ENCODE measurements around the gene SEMA6A. TPM values are rescaled to one million over a fixed set of nuclear protein-coding genes. Genes with fewer than 3 reads are reported as not detected.

SEMA6A gene
- total RNA-seq, 1 donor from 2014 or later, result 0.23 TPM

DNA sequence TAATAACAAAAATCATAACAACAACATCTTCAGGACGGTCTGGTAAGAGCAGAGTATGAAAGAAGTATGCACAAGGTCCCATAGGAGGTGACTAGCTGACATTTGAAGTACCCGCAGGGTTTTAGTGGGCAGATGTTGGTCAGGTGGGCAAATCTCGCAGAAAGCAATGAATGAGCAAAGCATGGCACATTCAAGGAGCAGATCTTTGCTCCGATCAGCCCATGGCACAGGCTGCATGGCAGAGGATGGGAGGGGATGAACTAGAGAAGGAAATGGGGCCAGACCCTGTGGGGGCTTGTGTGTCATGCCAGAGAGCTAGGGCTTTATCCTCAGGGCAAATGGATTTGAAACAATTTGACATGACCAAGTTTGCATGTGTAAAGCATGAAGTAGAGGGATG, 90.0 kb downstream of the SEMA6A start:
- H3K4me3 Mint-ChIP-seq, result no peak overlapping the region

DNA sequence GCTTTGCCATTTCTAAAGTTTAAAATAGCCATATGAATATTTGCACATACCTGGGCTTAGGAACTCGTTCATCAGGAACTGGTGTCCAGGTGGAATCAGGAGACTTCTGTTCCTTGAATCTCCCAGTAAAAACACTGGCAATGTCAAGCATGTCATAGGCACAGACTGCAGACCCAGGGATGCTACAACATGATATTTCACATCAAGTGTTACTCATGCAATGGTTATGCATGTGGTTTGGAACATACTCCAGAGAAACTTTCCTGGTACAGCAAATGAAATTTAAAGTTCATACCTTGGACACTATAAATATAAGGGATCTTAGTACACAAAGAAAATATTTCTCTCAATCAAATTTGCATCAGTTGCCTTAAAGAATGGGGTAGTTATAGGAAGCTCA, 92.2 kb downstream of the SEMA6A start:
- intact Hi-C loops (cut with micrococcal nuclease), result no loop called here
- Mint-ChIP-seq H3K27ac (no peak overlapping the region), H3K4me1 (ENCODE audit: low read depth) (no peaks in the 10 kb centered on the region)

More for the DNA sequence above, 90.0 kb downstream of the SEMA6A start:
- H3K27ac Mint-ChIP-seq, result no peak overlapping the region
- no peaks in the 10 kb centered on the region for H3K9me3 Mint-ChIP-seq
- no peaks in the 10 kb centered on the region for H3K4me1 Mint-ChIP-seq (ENCODE audit: low read depth)
- no peaks in the 10 kb centered on the region for H3K27me3 Mint-ChIP-seq (ENCODE audit: insufficient read depth)
- no peaks in the 10 kb centered on the region for H3K36me3 Mint-ChIP-seq (ENCODE audit: low read depth)
- intact Hi-C loops (cut with micrococcal nuclease), result no loop called here
- no peak for DNase-seq (ENCODE audit: low spot score)

DNA sequence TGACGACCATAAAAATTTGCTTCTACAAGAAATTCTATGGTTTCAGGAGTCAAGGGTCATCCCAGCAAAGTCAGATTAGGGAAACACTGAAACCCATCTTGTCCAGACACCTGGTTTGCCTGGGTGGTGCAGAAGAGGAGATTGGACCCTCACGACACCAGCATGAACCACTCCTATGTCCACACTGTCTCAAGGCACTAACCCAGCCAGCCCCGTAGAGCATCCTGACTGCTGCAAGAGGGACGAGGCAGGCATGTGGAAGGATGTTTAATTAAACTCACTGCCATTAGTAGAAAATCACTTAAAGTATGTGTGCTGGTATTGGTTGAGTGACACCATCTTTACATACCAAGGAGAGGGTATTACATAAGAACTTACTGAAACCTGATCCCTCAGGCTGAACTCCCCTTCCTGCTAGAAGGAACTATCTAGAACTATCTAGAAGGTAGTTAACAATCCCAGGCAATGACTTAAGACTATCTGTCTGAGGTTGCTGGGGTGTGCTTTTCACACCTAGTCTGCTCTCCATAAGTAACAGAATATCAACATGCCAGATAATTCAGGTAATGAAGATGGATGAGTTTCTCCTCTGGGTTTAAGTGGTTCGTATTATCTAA, 93.6 kb downstream of the SEMA6A start:
- no peak for DNase-seq (ENCODE audit: low spot score)
- Mint-ChIP-seq H3K27me3 (ENCODE audit: insufficient read depth) (no peaks in the 10 kb centered on the region), H3K4me3 (no peak overlapping the region), H3K27ac (no peak overlapping the region), H3K36me3 (ENCODE audit: low read depth) (no peaks in the 10 kb centered on the region), H3K4me1 (ENCODE audit: low read depth) (no peaks in the 10 kb centered on the region), H3K9me3 (peaks cover 12% of the 10 kb centered on the region)
- intact Hi-C loops (cut with micrococcal nuclease), result no loop called here

More for the DNA sequence above, 92.2 kb downstream of the SEMA6A start:
- no peak overlapping the region for H3K4me3 Mint-ChIP-seq
- H3K36me3 Mint-ChIP-seq (ENCODE audit: low read depth), result no peaks in the 10 kb centered on the region
- H3K27me3 Mint-ChIP-seq (ENCODE audit: insufficient read depth), result no peaks in the 10 kb centered on the region
- DNase-seq (ENCODE audit: low spot score), result no peak
- H3K9me3 Mint-ChIP-seq, result peaks cover 7% of the 10 kb centered on the region

DNA sequence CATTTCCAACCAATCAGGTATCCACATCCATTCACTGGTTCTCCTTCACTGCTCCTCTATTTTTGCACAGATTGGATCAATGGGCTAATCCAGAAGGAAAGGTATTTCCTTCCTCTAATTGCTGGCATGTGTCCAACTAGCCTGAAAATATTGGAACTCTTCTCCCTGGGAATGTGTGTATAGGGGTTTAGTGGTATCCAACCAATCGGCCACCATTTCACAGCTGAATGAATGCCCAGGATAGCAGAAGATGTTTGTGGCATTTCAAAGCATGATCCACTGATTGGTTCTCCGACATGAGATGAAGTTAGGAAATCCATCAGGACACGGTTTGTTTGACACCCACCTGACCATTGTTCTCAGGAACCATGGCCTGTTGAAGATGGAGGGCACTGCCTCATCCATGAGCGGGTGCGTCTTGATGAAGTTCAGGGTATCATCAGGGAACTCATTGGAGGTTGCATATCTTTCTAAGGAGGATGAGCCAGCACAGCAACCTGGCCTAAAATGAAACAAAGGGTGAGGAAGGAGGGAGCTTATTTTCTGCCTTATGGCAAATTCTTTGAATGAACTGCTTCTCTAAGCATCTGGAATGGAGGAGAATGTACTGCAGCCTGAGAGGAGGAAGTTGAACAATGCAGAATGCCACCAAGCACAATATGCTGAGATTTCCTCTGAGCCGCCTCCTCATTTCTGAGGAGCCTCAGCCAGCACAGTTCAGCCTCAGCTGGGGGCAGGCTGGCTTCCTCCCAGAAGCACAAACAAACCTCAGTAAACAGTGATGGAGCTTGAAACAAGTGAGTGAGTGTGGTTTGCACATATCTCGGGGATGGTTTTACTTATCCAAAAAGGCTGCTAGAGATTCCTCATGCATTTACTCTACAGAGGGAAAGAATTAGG, 94.6 kb downstream of the SEMA6A start:
- Mint-ChIP-seq H3K4me1 (ENCODE audit: low read depth) (no peaks in the 10 kb centered on the region), H3K27me3 (ENCODE audit: insufficient read depth) (no peaks in the 10 kb centered on the region), H3K27ac (no peak overlapping the region), H3K9me3 (peaks cover 12% of the 10 kb centered on the region), H3K4me3 (no peak overlapping the region), H3K36me3 (ENCODE audit: low read depth) (no peaks in the 10 kb centered on the region)
- intact Hi-C loops (cut with micrococcal nuclease), result no loop called here
- no peak for DNase-seq (ENCODE audit: low spot score)

DNA sequence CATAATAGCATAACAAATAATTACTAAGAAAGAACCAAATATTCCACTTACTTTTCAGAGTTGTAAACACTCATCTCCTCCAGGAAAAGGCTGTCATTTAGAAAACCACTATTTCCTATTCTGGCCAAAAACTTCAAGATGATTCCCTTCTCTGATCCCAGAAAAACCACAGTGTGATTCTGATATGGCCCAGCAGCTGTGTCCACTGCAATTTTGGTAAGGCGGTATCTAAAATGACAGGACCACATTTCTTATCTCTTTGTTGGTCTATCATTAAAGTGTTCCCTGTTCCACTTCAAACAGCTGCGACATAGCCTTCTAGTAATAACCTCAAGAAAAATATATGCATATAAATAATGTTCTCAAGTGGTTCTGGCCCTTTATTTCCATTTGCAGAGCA, 96.1 kb downstream of the SEMA6A start:
- Mint-ChIP-seq H3K4me1 (ENCODE audit: low read depth) (no peaks in the 10 kb centered on the region), H3K9me3 (peaks cover 12% of the 10 kb centered on the region), H3K27ac (no peak overlapping the region), H3K4me3 (no peak overlapping the region), H3K36me3 (ENCODE audit: low read depth) (no peaks in the 10 kb centered on the region), H3K27me3 (ENCODE audit: insufficient read depth) (no peaks in the 10 kb centered on the region)
- DNase-seq (ENCODE audit: low spot score), result no peak
- intact Hi-C loops (cut with micrococcal nuclease), result no loop called here

DNA sequence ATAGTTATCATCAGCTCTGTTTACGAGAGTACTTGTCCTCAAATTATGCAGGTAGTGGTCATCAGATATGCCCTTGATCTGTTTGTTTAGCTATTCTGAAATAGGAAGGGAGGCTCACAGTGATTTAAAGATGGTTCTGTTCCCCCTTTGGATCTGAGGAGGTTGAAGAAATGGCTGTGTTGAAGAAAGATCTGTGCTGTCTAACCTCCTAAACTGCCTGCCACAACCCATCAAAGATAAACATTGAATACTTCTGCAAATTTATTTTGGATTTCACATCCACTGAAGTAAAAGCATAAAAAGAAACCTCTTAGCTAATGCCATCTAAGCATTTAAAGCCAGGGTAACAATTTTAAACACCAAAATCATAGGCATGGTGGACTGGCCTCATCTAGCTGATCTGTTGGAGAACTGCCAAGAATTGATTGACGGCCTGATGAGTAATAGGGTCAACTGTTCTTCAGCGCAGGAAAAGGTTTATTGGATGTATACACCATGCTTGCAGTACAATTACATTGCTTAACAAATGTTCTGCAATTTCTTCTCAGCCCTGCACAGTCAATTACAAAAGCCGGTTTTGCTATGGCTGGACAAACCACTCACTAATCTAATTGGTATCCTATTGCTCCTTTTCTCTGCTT, 97.6 kb downstream of the SEMA6A start:
- Mint-ChIP-seq H3K27ac (no peak overlapping the region), H3K9me3 (peaks cover 12% of the 10 kb centered on the region), H3K4me3 (no peak overlapping the region), H3K36me3 (ENCODE audit: low read depth) (no peaks in the 10 kb centered on the region), H3K27me3 (ENCODE audit: insufficient read depth) (no peaks in the 10 kb centered on the region), H3K4me1 (ENCODE audit: low read depth) (no peaks in the 10 kb centered on the region)
- intact Hi-C loops (cut with micrococcal nuclease), result no loop called here
- no peak for DNase-seq (ENCODE audit: low spot score)

DNA sequence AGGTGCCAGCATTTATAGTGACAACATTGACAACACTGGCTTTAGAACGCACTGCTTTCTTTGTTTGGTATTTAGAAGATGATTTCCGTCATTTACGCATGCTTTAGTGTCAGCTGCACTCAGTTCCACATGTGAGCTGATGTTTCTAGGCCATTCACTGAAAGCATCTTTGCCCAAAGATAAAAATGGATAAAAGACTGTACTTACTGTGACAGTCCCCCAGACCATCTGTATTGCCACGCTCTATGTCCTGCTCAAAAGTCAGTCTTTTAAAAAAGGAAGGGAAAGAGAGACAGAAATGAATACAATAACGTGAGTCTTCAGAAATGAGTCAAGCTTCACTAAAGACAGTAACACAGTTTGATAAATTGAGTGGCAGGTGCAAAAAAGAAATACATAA, 99.3 kb downstream of the SEMA6A start:
- H3K4me1 Mint-ChIP-seq (ENCODE audit: low read depth), result no peaks in the 10 kb centered on the region
- H3K4me3 Mint-ChIP-seq, result no peak overlapping the region
- no peak for DNase-seq (ENCODE audit: low spot score)
- peaks cover 12% of the 10 kb centered on the region for H3K9me3 Mint-ChIP-seq
- no peaks in the 10 kb centered on the region for H3K27me3 Mint-ChIP-seq (ENCODE audit: insufficient read depth)
- intact Hi-C loops (cut with micrococcal nuclease), result no loop called here
- no peaks in the 10 kb centered on the region for H3K36me3 Mint-ChIP-seq (ENCODE audit: low read depth)
- no peak overlapping the region for H3K27ac Mint-ChIP-seq

DNA sequence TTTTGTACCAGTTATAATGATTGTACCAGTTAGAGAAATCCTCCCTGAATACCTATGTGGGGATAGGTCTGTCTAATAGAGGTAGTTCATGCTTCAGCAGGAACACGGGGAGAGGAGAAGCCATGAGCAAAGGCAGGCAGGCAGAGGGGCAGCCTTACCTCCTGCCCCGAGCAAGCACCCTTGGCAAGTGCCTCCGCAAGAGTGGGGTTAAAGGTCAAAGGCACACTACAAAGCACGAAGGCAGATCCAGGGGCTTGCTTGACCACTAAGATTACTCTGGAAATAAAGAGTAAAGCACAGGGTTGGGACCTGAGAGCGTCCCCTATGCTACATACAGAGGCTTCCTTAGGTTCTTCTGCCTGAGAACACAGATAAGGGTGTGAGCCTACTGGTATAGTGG, 100.9 kb downstream of the SEMA6A start:
- Mint-ChIP-seq H3K4me1 (ENCODE audit: low read depth) (no peaks in the 10 kb centered on the region), H3K36me3 (ENCODE audit: low read depth) (no peaks in the 10 kb centered on the region), H3K27me3 (ENCODE audit: insufficient read depth) (no peaks in the 10 kb centered on the region), H3K4me3 (no peak overlapping the region), H3K27ac (no peak overlapping the region), H3K9me3 (peaks cover 12% of the 10 kb centered on the region)
- no peak for DNase-seq (ENCODE audit: low spot score)
- intact Hi-C loops (cut with micrococcal nuclease), result no loop called here

DNA sequence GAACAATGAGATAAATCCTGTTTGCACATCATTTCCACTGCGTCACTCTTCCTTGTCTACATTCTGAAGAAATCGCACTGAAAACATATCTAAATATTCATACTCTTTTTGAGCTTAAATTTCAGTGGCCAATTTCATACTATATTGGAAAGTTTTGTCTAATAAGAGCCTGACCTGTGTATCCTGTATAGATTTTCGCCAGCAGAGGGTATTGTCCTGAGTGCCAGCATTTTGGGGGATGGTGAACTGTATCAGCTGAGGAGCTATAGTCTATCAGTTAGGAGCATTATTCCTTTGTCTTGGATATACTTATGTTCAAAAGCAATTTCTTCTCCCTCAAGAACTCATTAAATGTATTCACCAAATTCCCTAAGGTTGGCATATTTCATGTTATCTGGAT, 102.3 kb downstream of the SEMA6A start:
- Mint-ChIP-seq H3K4me1 (ENCODE audit: low read depth) (no peaks in the 10 kb centered on the region), H3K36me3 (ENCODE audit: low read depth) (no peaks in the 10 kb centered on the region), H3K27ac (no peak overlapping the region), H3K9me3 (peaks cover 5% of the 10 kb centered on the region), H3K4me3 (no peak overlapping the region), H3K27me3 (ENCODE audit: insufficient read depth) (no peaks in the 10 kb centered on the region)
- intact Hi-C loops (cut with micrococcal nuclease), result no loop called here
- DNase-seq (ENCODE audit: low spot score), result no peak

DNA sequence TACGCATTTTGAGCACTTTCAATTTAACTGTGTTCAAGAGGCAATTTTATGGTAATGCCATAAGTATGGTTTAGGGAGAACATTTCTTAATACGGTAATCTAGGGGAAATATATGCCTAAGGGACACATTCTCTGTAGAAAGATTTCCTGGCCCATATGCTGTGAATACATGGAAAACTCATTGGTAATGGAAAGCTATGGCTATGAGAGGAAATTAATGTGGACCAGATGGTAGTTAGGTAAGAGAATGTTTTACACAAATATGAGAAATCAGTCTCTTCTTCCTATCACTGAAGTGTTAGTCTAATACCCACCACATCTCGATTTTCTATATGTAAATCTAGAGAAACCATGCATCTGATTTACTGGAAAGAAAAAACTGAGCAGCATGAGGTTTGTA, 105.0 kb downstream of the SEMA6A start:
- Mint-ChIP-seq H3K27me3 (ENCODE audit: insufficient read depth) (no peaks in the 10 kb centered on the region), H3K9me3 (no peaks in the 10 kb centered on the region), H3K36me3 (ENCODE audit: low read depth) (no peaks in the 10 kb centered on the region), H3K4me1 (ENCODE audit: low read depth) (peaks cover 5% of the 10 kb centered on the region), H3K27ac (no peak overlapping the region), H3K4me3 (no peak overlapping the region)
- intact Hi-C loops (cut with micrococcal nuclease), result no loop called here
- no peak for DNase-seq (ENCODE audit: low spot score)

DNA sequence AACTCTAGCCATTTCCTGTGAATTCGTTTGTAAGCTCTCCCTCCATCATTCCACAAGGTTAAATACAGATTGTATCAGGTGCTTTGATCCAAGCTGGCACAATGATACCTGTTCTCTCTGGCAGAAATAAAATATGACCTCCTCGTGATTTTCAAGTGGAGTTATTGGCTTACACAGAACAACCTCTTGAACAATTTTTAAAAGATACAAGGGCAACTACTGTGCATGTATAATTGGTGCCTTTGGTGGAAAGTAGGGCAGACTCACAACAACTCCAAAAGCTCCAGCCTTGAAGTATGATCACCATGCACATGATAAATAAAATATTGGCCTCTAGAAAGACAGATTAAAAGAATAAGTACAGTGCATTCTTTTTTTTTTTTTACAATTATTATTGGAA, 106.0 kb downstream of the SEMA6A start:
- H3K27me3 Mint-ChIP-seq (ENCODE audit: insufficient read depth), result no peaks in the 10 kb centered on the region
- intact Hi-C loops (cut with micrococcal nuclease), result no loop called here
- peaks cover 5% of the 10 kb centered on the region for H3K4me1 Mint-ChIP-seq (ENCODE audit: low read depth)
- peaks cover 4% of the 10 kb centered on the region for H3K9me3 Mint-ChIP-seq
- DNase-seq (ENCODE audit: low spot score), result no peak
- no peak overlapping the region for H3K4me3 Mint-ChIP-seq
- H3K27ac Mint-ChIP-seq, result no peak overlapping the region
- H3K36me3 Mint-ChIP-seq (ENCODE audit: low read depth), result no peaks in the 10 kb centered on the region

DNA sequence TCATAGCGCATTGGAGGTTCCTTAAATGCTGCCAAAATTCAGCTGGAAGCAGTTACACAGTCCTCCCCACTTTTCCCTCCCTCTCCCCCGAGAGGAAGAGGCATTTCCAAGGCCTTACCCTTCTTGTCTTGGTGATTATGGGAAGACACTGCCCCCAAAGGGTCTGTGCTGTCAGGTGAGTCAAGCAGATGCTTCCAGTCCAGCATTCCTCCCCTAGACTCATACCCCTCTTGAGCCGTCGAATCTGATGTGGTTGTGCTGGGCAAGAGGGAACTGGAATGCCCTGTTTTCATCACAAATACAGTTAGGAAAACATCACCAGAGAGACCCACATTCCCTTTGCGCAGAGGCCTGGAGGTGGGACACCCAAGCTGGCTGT, 107.2 kb downstream of the SEMA6A start:
- Mint-ChIP-seq H3K27ac (no peak overlapping the region), H3K9me3 (peaks cover 4% of the 10 kb centered on the region)

DNA sequence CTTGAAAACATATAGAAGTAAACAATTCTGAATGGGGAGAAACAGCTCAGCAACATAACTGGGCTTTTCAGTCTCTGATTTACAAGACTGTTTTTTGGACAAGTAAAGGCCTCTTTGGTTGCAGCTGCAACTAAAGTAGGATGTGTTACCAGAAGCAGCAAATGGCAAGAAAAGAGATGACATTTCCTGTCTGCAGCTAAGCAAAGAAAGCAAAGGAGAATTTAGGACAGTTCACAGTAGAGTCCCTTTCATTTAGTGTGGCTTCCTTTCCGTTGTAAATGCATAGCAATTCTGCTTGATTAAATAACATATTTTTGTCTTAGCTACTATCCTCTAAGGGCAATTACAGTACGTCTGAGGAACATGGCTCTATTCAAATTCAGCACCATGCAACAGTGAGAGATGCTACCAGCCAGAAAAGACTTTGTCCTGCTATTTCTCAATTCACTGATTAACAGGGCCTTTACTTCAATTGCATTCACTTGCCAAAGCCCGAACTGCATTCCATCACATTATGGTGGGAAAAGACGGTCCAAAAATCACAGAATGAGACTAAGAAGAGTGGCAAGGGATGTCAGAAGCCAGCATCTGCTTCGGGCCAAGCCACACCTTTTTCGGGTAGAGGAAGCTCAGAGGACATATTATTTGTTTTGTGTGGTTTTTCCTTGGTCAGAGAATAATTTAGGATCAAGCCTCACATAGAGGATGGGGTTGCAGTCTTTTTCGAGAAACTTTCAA, 107.7 kb downstream of the SEMA6A start:
- Mint-ChIP-seq H3K27me3 (ENCODE audit: insufficient read depth) (no peaks in the 10 kb centered on the region), H3K4me3 (no peak overlapping the region), H3K4me1 (ENCODE audit: low read depth) (peaks cover 5% of the 10 kb centered on the region), H3K9me3 (peaks cover 4% of the 10 kb centered on the region), H3K27ac (no peak overlapping the region), H3K36me3 (ENCODE audit: low read depth) (no peaks in the 10 kb centered on the region)
- intact Hi-C loops (cut with micrococcal nuclease), result no loop called here
- no peak for DNase-seq (ENCODE audit: low spot score)

More for the DNA sequence above, 107.2 kb downstream of the SEMA6A start:
- H3K4me3 Mint-ChIP-seq, result no peak overlapping the region
- H3K4me1 Mint-ChIP-seq (ENCODE audit: low read depth), result peaks cover 5% of the 10 kb centered on the region
- no peaks in the 10 kb centered on the region for H3K36me3 Mint-ChIP-seq (ENCODE audit: low read depth)
- intact Hi-C loops (cut with micrococcal nuclease), result no loop called here
- no peaks in the 10 kb centered on the region for H3K27me3 Mint-ChIP-seq (ENCODE audit: insufficient read depth)
- no peak for DNase-seq (ENCODE audit: low spot score)
